GM12873 (cell line): ENCODE results near the gene CDK14.

ENCODE experiments used
- CTCF ChIP-seq: IDR thresholded peaks from 2 replicates; pipeline ENCODE4 v1.5.1; 2012; ENCODE audit warnings: low read depth, mild to moderate bottlenecking, moderate library complexity, low read length, control low read depth; ENCODE audit not compliant: insufficient read depth; ENCODE audit errors: missing control alignments

Gene CDK14

GRCh38 chr7:91069146-91069545 lies 473.0 kb downstream of the CDK14 start:
- TF ChIP-seq CTCF: no peak

- TF ChIP-seq CTCF: no peak
These were observed 483.4 kb downstream of the CDK14 start for GRCh38 chr7:91079487-91079886.

- no peak for TF ChIP-seq CTCF
These were observed 484.2 kb downstream of the CDK14 start for GRCh38 chr7:91080351-91080750.

- TF ChIP-seq CTCF: no peak
These were observed 485.9 kb downstream of the CDK14 start for GRCh38 chr7:91082038-91082437.

GRCh38 chr7:91082852-91083495 lies 486.9 kb downstream of the CDK14 start:
- peak; percentile 48 for TF ChIP-seq CTCF

GRCh38 chr7:91083855-91084644 lies 487.9 kb downstream of the CDK14 start:
- TF ChIP-seq CTCF: no peak

GRCh38 chr7:91085175-91085574 lies 489.1 kb downstream of the CDK14 start:
- no peak for TF ChIP-seq CTCF
